NK-92 (cell line): Measurements from ENCODE around the gene RFX7.
"Not testable (repeated sequence)": the region's sequence is repeated elsewhere in the genome, so short reads cannot be mapped to it uniquely, and the experiment has no call there.

Experiments used
- DNase-seq: peaks from one replicate; lab custom pipeline; 2025; ENCODE audit not compliant: unreplicated experiment; lab: John Stamatoyannopoulos, UW

The RFX7 gene

GRCh38 chr15:56243163-56244037, at the start of gene RFX7:
RFX7 (minus strand) TSS chr15:56243879; CDS start chr15:56243285, 594 bp downstream.
- DNase-seq, result no peak

GRCh38 chr15:56292546-56293316, 49.1 kb upstream of the RFX7 start:
- no peak for DNase-seq

GRCh38 chr15:56291741-56292140, 48.1 kb upstream of the RFX7 start:
- no peak for DNase-seq

GRCh38 chr15:56286213-56286612, 42.5 kb upstream of the RFX7 start:
- no peak for DNase-seq

GRCh38 chr15:56281145-56281544, 37.5 kb upstream of the RFX7 start:
- DNase-seq, result no peak

- DNase-seq, result no peak
Observed at GRCh38 chr15:56273724-56274123, 30.0 kb upstream of the RFX7 start.

GRCh38 chr15:56272454-56272853, 28.8 kb upstream of the RFX7 start:
- no peak for DNase-seq

- DNase-seq, result not testable (repeated sequence)
Observed at GRCh38 chr15:56266465-56266864, 22.8 kb upstream of the RFX7 start.

- no peak for DNase-seq
Observed at GRCh38 chr15:56261854-56262509, 18.3 kb upstream of the RFX7 start.

- DNase-seq, result not testable (repeated sequence)
Observed at GRCh38 chr15:56257306-56257705, 13.6 kb upstream of the RFX7 start.

GRCh38 chr15:56254265-56254664, 10.6 kb upstream of the RFX7 start:
- no peak for DNase-seq

GRCh38 chr15:56252386-56252785, 8.7 kb upstream of the RFX7 start:
- no peak for DNase-seq

GRCh38 chr15:56251315-56252095, 7.8 kb upstream of the RFX7 start:
- no peak for DNase-seq

GRCh38 chr15:56250626-56251025, 6.9 kb upstream of the RFX7 start:
- DNase-seq, result no peak

- no peak for DNase-seq
Observed at GRCh38 chr15:56249092-56249491, 5.4 kb upstream of the RFX7 start.

GRCh38 chr15:56248311-56248992, 4.8 kb upstream of the RFX7 start:
- DNase-seq, result no peak

- no peak for DNase-seq
Observed at GRCh38 chr15:56247266-56247665, 3.6 kb upstream of the RFX7 start.

- DNase-seq, result peak; percentile 52
Observed at GRCh38 chr15:56245871-56246814, 2.5 kb upstream of the RFX7 start.
